ENCODE results near the gene CLTCL1. TPM values are rescaled to one million over a fixed set of nuclear protein-coding genes. Genes with fewer than 3 reads are reported as not detected.

The CLTCL1 gene
- total and polyA plus RNA-seq, 9 of the 15 experiments (the other 6 are each of a cell fraction or from before 2014, with no cell fraction given): 1.1 to 11.7 (median 5.0) TPM

DNA sequence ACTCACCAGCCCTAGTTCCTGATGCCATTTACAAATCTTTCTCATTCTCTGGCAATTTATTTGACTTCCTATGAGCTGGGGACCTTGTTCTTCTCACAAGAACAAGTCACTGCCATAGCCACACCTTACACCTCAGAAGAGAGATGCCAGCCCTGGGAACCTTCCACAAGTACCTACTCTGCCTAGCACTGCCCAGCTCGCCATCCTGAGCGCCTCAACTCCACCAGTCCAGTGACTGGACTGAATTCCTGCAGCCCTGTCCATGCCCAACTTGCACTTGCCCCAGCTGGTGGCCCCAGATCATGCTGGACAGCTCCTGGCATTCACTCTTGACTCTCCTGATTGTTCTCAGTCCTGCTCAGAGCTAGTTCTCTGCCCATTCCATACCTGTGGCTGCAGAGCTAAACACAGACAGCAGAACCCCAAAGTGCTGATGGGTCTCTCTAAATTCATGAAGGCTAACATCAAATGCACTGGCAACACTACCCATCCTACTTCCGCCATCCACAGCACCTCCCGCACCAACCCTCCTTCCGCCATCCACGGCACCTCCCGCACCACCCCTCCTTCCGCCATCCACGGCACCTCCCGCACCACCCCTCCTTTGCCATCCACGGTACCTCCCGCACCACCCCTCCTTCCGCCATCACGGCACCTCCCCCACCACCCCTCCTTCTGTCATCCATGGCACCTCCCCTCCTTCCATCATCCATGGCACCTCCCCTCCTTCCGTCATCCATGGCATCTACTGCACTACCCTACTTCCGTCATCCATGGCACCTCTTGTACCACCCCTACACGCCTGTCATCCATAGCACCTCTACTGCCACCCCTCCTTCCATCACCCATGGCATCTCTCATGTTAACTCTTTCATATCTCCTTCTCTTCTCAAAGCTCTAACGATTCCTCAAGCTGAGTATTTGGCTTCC, 89.4 kb downstream of the CLTCL1 start (continued):
- TF ChIP-seq RREB1 (CRISPR knock-in tag; IDR thresholded peaks at IDR 0.05): peak; percentile 76
- TF ChIP-seq ZNF175 (CRISPR knock-in tag; IDR thresholded peaks at IDR 0.05; ENCODE audit: low read depth): peak; percentile 74
- peak; percentile 23; the same call in 1 of the 2 replicates for TF ChIP-seq CBX5 (IDR thresholded peaks at IDR 0.05; ENCODE audit: borderline replicate concordance, low read depth)
- no peak for TF ChIP-seq SREBF2 (CRISPR knock-in tag; IDR thresholded peaks at IDR 0.05)
- no peak for TF ChIP-seq DIDO1 (tag; IDR thresholded peaks at IDR 0.05; ENCODE audit: low read depth)
- peak; percentile 80; the same call in 1 of the 2 replicates for TF ChIP-seq ERF (CRISPR knock-in tag; IDR thresholded peaks at IDR 0.05)
- no peak for TF ChIP-seq ZBTB1 (CRISPR knock-in tag; IDR thresholded peaks at IDR 0.05; ENCODE audit: borderline replicate concordance, low read depth)
- TF ChIP-seq BCL6 (CRISPR knock-in tag; IDR thresholded peaks at IDR 0.05): peak; percentile 66; the same call in 1 of the 2 replicates
- TF ChIP-seq VEZF1 (CRISPR knock-in tag; IDR thresholded peaks at IDR 0.05): peak; percentile 95
- TF ChIP-seq ZNF217 (CRISPR knock-in tag; IDR thresholded peaks at IDR 0.05): no peak
- no peak for TF ChIP-seq GTF2E2 (tag; IDR thresholded peaks at IDR 0.05)
- TF ChIP-seq KLF10 (CRISPR knock-in tag; IDR thresholded peaks at IDR 0.05): no peak
- TF ChIP-seq MTA3 (IDR thresholded peaks at IDR 0.05; ENCODE audit: borderline replicate concordance): peak; percentile 74; the same call in 1 of the 2 replicates
- TF ChIP-seq SNIP1 (IDR thresholded peaks at IDR 0.05; ENCODE audit: low read depth): no peak
- no peak for TF ChIP-seq FOXO4 (CRISPR knock-in tag; IDR thresholded peaks at IDR 0.05)
- peak; percentile 16; the same call in 1 of the 2 replicates for TF ChIP-seq HDAC2 (IDR thresholded peaks at IDR 0.05)
- TF ChIP-seq ZNF311 (CRISPR knock-in tag; IDR thresholded peaks at IDR 0.05): no peak
- peak; percentile 25 for TF ChIP-seq KDM5B (IDR thresholded peaks at IDR 0.05; ENCODE audit: insufficient replicate concordance, low read depth, low read length)
- 0 out of 2 replicates have a peak, but pooled peaks have one; percentile 74 for TF ChIP-seq ZNF76 (CRISPR knock-in tag; IDR thresholded peaks at IDR 0.05; ENCODE audit: borderline replicate concordance)
